Measurements from ENCODE around the gene FGF12. TPM values are rescaled to one million over a fixed set of nuclear protein-coding genes. Genes with fewer than 3 reads are reported as not detected.

FGF12 gene
- total and polyA plus RNA-seq, 2 donors = 0.72 to 4.5 TPM

DNA sequence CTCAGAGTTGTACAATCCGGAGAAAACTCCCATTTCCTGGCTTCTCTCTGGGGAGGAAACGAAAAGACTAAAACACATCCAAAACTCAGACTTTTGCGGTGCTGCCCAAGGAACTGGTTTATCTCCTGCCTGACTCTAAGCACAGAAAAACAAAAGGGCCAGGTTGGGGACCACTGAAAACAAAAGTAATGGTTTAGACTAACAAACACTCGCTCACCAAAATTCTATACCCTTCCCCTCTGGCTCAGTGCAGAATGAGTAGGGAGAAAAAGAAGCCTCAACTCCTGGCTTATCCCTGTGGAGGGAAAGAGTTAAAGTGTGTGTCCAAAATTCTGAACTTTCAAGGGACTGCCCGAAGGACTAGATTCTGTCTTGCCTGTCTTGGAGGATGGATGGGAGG lies 173.6 kb downstream of the FGF12 start:
- no peak for DNase-seq (ENCODE audit: extremely low spot score)
- 73% methylated on average over 5 of the region's 5 CpGs for WGBS
- H3K4me3 ChIP-seq (ENCODE audit: low read depth, low read length) = no peak overlapping the region
- no peak overlapping the region for H3K27ac ChIP-seq (ENCODE audit: low read depth)
- no peaks in the 10 kb centered on the region for H3K36me3 ChIP-seq (ENCODE audit: insufficient read depth)
- no peaks in the 10 kb centered on the region for H3K4me1 ChIP-seq (ENCODE audit: insufficient read depth)

DNA sequence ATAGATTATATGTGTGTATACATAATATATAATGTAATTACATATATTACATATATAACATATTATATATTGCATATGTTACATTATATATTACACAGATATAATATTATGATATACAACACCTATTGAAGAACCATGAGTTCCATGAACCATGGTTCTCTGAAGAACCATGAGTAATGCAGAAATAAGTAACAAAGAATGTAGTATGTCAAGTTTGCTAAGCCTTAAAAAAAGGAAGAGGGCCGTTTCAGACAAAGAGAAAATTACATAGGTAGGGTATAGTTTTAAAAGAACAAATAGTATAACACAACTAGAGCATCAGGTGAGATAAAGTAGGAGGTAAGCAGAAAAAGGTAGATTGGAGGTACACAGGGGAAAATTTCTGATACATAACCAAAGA lies 177.0 kb downstream of the FGF12 start:
- H3K27ac ChIP-seq (ENCODE audit: low read depth) = no peak overlapping the region
- H3K36me3 ChIP-seq (ENCODE audit: insufficient read depth) = no peaks in the 10 kb centered on the region
- WGBS = 44% methylated on average over 1 of the region's 1 CpG
- no peak overlapping the region for H3K4me3 ChIP-seq (ENCODE audit: low read depth, low read length)
- no peak for DNase-seq (ENCODE audit: extremely low spot score)
- H3K4me1 ChIP-seq (ENCODE audit: insufficient read depth) = no peaks in the 10 kb centered on the region

DNA sequence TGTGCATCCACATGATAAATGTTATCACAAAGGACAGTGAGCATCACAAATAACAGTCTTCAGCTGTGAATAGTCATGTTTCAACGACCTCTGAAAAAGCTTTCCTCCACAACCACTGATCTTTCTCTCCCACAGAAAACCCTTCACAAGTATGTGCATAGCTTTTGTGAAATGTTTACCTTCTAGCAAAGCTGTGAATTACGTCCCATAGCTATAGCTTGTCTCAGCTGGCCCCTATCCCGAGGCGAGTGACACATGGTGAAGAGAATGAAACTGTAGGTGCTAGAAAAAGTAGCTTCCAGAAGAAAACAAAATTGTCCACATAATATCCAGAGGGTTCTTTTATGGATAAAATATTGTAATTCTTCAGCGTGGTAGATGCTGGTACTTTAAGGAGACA lies 182.0 kb downstream of the FGF12 start:
- Histone ChIP-seq H3K4me3 (ENCODE audit: low read depth, low read length) (no peak overlapping the region), H3K27ac (ENCODE audit: low read depth) (no peak overlapping the region), H3K4me1 (ENCODE audit: insufficient read depth) (no peaks in the 10 kb centered on the region), H3K36me3 (ENCODE audit: insufficient read depth) (no peaks in the 10 kb centered on the region)
- DNase-seq (ENCODE audit: extremely low spot score) = no peak
- WGBS = 56% methylated on average over 5 of the region's 5 CpGs

DNA sequence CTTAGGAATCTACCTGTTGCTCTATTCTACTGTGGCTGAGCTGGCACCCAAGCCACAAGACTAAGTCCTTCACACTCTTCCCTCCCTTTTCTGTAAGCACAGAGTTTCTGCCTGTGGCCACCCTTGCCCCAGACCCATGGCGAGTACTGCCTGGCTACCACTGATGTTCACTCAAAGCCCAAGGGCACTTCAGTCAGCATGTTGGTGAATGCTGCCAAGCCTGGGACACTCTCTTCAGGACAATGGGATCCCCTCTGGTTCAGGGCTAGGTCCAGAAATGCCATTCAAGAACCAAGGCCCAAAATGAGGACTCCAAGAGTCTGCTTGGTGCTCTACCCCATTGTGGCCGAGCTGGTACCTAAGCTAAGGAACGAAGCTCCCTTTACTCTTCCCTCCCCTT lies 184.2 kb downstream of the FGF12 start:
- no peak overlapping the region for H3K4me3 ChIP-seq (ENCODE audit: low read depth, low read length)
- WGBS = 91% methylated on average over 3 of the region's 3 CpGs
- H3K27ac ChIP-seq (ENCODE audit: low read depth) = no peak overlapping the region
- no peak for DNase-seq (ENCODE audit: extremely low spot score)
- no peaks in the 10 kb centered on the region for H3K36me3 ChIP-seq (ENCODE audit: insufficient read depth)
- no peaks in the 10 kb centered on the region for H3K4me1 ChIP-seq (ENCODE audit: insufficient read depth)

DNA sequence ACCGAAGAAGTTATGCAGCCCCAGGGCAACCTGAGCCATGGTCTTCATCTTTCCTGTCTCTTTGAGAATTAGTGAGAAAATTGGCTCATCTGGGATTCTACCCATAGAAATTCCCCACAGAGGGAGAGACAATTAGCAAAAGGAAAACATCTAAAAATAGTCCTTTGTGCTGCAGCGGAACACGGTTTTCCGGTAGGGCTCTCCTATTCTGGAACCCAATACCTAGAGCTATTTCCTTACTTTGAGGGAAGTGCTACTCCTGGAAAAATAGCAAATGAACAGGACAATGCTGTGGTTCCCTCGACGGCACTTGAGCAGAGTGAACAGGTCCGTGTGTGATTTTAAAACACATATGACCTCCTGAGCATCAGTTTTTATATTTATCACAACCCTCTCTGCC lies 210.5 kb downstream of the FGF12 start:
- no peak for DNase-seq (ENCODE audit: extremely low spot score)
- no peaks in the 10 kb centered on the region for H3K36me3 ChIP-seq (ENCODE audit: insufficient read depth)

DNA sequence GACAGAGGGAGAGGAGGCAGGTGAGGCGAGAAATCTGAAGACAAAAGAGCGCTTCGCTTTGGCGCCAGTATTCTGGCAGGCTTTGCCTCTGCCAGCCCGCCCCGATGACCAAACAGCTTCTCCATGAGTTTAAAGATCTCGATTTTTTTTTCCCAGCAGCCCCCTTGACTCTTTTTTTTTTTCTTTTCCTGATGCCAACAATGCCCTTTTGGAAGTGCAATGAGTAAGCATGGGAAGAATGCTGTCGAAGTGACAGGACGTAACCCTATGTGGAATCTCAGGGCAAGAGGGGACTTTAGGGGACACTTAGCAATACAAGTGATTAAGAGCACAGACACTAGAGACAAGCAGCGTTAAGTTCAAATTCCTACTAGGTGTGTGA lies 211.7 kb downstream of the FGF12 start:
- Histone ChIP-seq H3K4me1 (ENCODE audit: insufficient read depth) (no peaks in the 10 kb centered on the region), H3K27ac (ENCODE audit: low read depth) (no peak overlapping the region), H3K4me3 (ENCODE audit: low read depth, low read length) (no peak overlapping the region), H3K36me3 (ENCODE audit: insufficient read depth) (no peaks in the 10 kb centered on the region)
- WGBS = 6% methylated on average over 10 of the region's 10 CpGs
- no peak for DNase-seq (ENCODE audit: extremely low spot score)

More for the DNA sequence above, 210.5 kb downstream of the FGF12 start:
- no peaks in the 10 kb centered on the region for H3K4me1 ChIP-seq (ENCODE audit: insufficient read depth)
- H3K4me3 ChIP-seq (ENCODE audit: low read depth, low read length) = no peak overlapping the region
- H3K27ac ChIP-seq (ENCODE audit: low read depth) = no peak overlapping the region
- 80% methylated on average over 7 of the region's 7 CpGs for WGBS

DNA sequence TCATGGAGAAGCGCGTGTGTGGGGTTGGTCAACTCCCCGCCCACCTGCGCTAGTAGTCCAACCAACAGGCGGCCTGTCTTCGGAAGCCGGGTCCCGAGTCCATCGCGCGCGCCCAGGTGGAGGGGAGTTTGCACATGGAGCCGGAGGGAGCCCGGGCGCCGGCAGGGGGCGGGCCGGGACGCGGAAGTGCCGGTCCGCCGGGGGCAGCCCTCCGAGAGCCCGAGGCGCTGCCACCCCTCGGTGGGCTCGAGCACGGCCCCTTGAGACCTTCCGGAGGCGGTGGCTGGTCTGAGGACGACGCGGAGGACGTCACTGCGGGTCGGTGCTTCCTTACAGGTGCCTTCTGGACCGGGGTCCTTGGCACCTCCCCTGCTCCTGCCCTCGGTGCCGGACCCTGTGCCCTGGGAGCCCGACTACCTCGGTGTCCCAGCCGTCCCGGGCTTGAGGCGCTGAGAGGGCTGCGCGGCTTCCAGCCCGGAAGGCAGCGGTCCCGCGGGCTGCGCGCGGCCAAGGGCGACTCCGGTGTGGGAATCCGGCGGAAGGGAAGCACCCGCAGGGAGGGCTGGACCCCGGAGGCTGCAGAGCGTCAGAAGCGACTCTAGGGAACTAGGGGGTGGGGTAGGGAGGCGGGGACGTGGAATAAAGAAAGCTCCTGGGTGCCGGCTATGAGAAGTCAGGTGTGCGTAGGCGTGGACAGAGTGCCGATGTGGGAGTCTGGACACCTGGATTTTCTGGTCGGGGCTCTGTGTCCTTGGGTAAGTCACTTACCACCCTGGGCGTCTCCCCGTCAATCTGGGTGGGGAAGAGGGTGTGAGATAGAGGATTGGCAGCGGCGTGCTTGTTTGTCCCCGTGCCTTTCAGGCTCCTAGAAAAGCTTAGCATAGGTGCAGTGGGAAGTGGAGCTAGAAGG lies 212.3 kb downstream of the FGF12 start:
- Histone ChIP-seq H3K4me3 (ENCODE audit: low read depth, low read length) (peak overlapping the region; percentile 37), H3K27ac (ENCODE audit: low read depth) (no peak overlapping the region), H3K36me3 (ENCODE audit: insufficient read depth) (no peaks in the 10 kb centered on the region), H3K4me1 (ENCODE audit: insufficient read depth) (no peaks in the 10 kb centered on the region)
- DNase-seq (ENCODE audit: extremely low spot score) = no peak
- 1% methylated on average over 74 of the region's 74 CpGs for WGBS

DNA sequence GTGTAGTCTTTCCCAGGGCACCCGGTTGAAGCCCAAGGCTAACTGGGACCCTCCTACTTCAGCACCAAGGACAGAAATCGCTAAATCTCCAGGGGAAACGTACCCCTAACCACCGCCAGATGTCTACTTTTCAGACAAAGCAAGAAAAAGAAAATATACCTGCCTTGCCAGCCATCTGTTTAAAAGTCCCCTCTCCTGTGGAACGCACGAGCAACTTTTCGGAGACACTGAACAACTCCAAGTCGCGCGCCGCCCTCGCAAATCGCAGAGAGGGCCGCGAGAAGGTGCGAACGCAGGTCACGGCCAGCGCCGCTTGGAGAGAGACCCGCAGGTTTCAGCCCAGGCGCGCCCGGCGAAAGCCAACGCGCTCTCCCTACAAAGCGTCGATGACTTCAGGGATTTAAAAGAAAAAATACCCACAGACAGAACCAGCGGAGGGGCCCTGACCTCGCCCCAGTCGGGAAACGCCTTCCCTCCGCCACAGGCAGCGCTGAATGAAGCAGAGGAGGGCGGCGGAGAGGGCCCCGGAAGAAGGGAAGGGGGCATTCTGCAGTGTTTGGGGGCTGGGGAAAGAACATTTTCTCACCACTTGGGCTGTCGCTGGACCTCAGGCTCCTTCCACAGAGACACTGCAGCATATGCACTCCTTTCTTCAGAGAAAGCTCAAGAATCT lies 213.1 kb downstream of the FGF12 start:
- H3K4me1 ChIP-seq (ENCODE audit: insufficient read depth) = no peaks in the 10 kb centered on the region
- peak overlapping the region; percentile 37 for H3K4me3 ChIP-seq (ENCODE audit: low read depth, low read length)
- no peak overlapping the region for H3K27ac ChIP-seq (ENCODE audit: low read depth)
- H3K36me3 ChIP-seq (ENCODE audit: insufficient read depth) = no peaks in the 10 kb centered on the region
- 2% methylated on average over 39 of the region's 39 CpGs for WGBS
- DNase-seq (ENCODE audit: extremely low spot score) = peak; percentile 39

DNA sequence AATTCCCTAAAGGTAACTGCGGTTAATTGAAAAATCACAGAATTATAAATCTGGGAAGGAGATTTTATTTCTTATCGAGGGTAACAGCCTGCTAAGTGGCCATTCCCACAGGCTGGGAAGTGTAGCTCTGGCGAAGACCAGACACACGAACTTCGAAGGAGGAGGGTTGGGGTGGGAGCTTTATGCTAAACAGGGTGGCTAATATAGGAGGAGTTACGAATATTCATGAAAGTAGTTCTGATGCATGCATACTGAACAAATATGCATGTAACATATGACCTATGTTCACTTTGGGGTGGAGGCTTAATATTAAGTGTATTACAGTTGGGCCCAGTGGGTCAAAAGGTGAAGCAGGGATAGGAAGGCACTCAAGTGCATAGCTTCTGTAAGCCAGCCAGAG lies 221.6 kb downstream of the FGF12 start:
- Histone ChIP-seq H3K27ac (ENCODE audit: low read depth) (no peak overlapping the region), H3K4me3 (ENCODE audit: low read depth, low read length) (no peak overlapping the region), H3K36me3 (ENCODE audit: insufficient read depth) (no peaks in the 10 kb centered on the region), H3K4me1 (ENCODE audit: insufficient read depth) (no peaks in the 10 kb centered on the region)
- WGBS = 62% methylated on average over 6 of the region's 6 CpGs
- DNase-seq (ENCODE audit: extremely low spot score) = no peak

DNA sequence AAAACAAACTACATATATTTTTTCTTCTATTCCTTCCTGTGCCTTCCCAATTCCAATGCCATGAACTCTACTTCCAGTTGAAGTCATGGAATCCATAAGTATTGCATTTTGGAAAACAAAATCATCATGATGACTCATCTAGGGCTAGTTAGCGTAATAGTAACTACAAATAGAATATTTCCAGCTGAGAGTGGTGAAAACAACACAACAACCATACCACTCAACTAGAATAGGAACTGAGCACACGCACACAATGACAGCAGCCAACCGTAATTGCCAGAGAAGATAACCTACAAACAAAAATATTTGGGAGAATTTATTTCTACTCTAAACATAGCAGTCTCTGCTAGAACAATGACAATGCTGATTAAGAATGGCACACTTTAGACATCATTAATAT lies 225.9 kb downstream of the FGF12 start:
- no peak for DNase-seq (ENCODE audit: extremely low spot score)
- Histone ChIP-seq H3K4me1 (ENCODE audit: insufficient read depth) (no peaks in the 10 kb centered on the region), H3K4me3 (ENCODE audit: low read depth, low read length) (no peak overlapping the region), H3K27ac (ENCODE audit: low read depth) (no peak overlapping the region), H3K36me3 (ENCODE audit: insufficient read depth) (no peaks in the 10 kb centered on the region)
- whole genome bisulfite sequencing = 81% methylated on average over 3 of the region's 3 CpGs

DNA sequence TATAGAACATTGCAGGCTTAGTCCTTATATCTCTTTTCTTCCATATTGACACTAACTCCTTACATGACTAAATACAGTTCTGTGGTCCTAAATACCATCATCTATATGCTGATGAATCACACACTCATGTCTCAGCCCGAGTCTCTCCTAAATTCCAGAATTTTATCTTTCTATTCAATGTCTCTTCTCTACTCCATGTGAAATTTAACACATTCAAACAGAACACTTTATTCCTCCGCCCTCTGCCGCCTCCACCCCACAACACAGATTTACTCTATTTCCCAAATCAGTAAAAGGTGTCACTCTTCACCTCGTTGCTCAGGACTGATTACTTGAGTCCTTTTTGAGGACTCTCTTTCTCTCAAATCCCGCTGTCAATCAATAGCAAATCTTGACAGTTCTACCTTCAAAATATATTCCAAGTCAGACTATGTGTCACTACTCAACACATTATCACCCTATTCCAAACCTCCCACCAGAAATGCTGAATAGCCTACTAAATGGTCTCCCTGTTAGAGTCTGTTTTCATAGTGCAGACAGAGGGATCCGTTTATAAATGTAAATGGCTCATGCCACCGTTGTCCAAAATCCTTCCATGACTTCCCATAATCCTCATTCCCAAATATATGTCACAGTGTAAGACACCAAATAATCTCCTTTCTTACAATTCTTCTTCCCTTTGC lies 230.3 kb downstream of the FGF12 start:
- no peaks in the 10 kb centered on the region for H3K36me3 ChIP-seq (ENCODE audit: insufficient read depth)
- DNase-seq (ENCODE audit: extremely low spot score) = no peak
- H3K4me3 ChIP-seq (ENCODE audit: low read depth, low read length) = no peak overlapping the region
- WGBS = 53% methylated on average over 7 of the region's 7 CpGs
- no peak overlapping the region for H3K27ac ChIP-seq (ENCODE audit: low read depth)
- H3K4me1 ChIP-seq (ENCODE audit: insufficient read depth) = no peaks in the 10 kb centered on the region

DNA sequence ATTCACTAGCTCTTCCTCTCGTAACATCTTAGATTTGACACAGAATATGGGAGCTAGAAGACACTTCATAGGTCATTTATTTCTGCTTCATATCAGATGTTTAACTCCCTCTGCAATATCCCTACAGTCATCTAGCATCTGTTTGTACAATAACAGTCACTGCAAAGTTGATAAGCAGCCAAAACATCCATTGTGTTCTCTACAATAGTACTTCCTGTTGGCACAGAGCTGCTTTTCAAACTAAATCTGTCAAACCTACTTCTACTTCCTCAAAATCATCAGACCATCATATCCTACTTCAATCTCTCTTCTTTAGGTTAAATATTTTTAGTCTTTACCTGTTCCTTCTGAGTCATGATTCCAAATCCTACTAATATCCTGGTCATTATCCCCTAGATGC lies 233.2 kb downstream of the FGF12 start:
- H3K36me3 ChIP-seq (ENCODE audit: insufficient read depth) = no peaks in the 10 kb centered on the region
- WGBS = 57% methylated on average over 1 of the region's 1 CpG
- H3K4me3 ChIP-seq (ENCODE audit: low read depth, low read length) = no peak overlapping the region
- no peak for DNase-seq (ENCODE audit: extremely low spot score)
- no peaks in the 10 kb centered on the region for H3K4me1 ChIP-seq (ENCODE audit: insufficient read depth)
- H3K27ac ChIP-seq (ENCODE audit: low read depth) = no peak overlapping the region

DNA sequence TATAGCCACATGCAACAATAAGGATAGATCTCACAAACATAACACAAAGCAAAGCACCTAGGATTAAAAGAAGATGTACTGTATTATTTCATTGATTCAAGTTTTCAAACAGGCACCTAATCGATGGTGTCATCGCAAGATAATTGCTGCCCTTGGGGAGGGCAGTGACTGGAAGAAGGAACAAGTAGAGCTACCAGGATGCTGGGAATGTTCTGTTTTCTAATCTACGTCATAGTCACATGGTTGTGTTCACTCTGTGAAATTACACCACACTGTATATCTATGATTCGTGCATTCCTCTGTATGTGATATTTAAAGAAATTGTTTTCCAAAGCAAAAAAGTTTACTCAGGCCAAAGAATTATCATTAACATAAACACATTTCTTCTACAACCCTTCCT lies 236.6 kb downstream of the FGF12 start:
- DNase-seq (ENCODE audit: extremely low spot score) = no peak
- H3K4me3 ChIP-seq (ENCODE audit: low read depth, low read length) = no peak overlapping the region
- WGBS = 84% methylated on average over 4 of the region's 4 CpGs
- H3K36me3 ChIP-seq (ENCODE audit: insufficient read depth) = no peaks in the 10 kb centered on the region
- no peaks in the 10 kb centered on the region for H3K4me1 ChIP-seq (ENCODE audit: insufficient read depth)
- no peak overlapping the region for H3K27ac ChIP-seq (ENCODE audit: low read depth)

DNA sequence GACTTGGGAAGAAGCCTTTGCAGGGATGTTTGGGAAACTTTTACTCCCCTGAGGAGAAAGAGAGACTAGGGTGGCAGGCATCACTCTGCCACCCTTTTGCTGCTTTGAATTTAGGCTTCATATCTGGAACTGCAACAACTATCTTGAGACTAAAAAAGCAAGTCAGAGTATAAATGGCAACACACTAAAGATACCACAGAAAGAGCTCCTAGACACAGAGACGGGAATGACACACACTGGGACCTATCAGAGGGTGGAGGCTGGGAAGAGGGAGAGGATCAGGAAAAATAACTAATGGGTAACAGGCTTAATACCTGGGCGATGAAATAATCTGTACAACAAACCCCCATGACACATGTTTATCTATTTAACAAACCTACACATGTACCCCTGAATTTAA lies 237.8 kb downstream of the FGF12 start:
- no peak for DNase-seq (ENCODE audit: extremely low spot score)
- H3K36me3 ChIP-seq (ENCODE audit: insufficient read depth) = no peaks in the 10 kb centered on the region
- no peaks in the 10 kb centered on the region for H3K4me1 ChIP-seq (ENCODE audit: insufficient read depth)
- H3K4me3 ChIP-seq (ENCODE audit: low read depth, low read length) = no peak overlapping the region
- WGBS = 75% methylated on average over 2 of the region's 2 CpGs
- H3K27ac ChIP-seq (ENCODE audit: low read depth) = no peak overlapping the region
